ENCODE measurements around the gene OR9A2.

Gene OR9A2

GRCh38 chr7:143005632-143006260 is 21.2 kb downstream of the OR9A2 start:
- no peak for DNase-seq (ENCODE audit: low spot score)
- CTCF ChIA-PET = interaction anchor here (5.4 kb wide), 1 partner anchor 209 kb away, joined by 21 read pairs; no protein-coding TSS in a partner anchor
- TF ChIP-seq CTCF (conservative IDR thresholded peaks at IDR 0.05; ENCODE audit: low read depth) = no peak
- POLR2A ChIA-PET (ENCODE audit: low non-redundant PET) = no interaction called here
- H3K27ac ChIP-seq = no peak overlapping the region

- POLR2A ChIA-PET (ENCODE audit: low non-redundant PET) = no interaction called here
- CTCF ChIA-PET = interaction anchor here (0.5 to 5.4 kb wide), 4 partner anchors 211 to 689 kb away, joined by 3 to 21 read pairs (median 3); no protein-coding TSS in a partner anchor
- DNase-seq (ENCODE audit: low spot score) = peak; percentile 30
- peak; percentile 88 for TF ChIP-seq CTCF (conservative IDR thresholded peaks at IDR 0.05; ENCODE audit: low read depth)
- H3K27ac ChIP-seq = no peak overlapping the region
Measured at GRCh38 chr7:143003393-143004051, 23.4 kb downstream of the OR9A2 start.

GRCh38 chr7:143002898-143003297 is 24.0 kb downstream of the OR9A2 start:
- CTCF ChIA-PET = interaction anchor here (0.5 to 5.4 kb wide), 7 partner anchors 122 to 688 kb away, joined by 3 to 21 read pairs (median 3); partner anchors contain the start of gene EPHB6
- POLR2A ChIA-PET (ENCODE audit: low non-redundant PET) = no interaction called here
- DNase-seq (ENCODE audit: low spot score) = no peak
- TF ChIP-seq CTCF (conservative IDR thresholded peaks at IDR 0.05; ENCODE audit: low read depth) = no peak
- H3K27ac ChIP-seq = no peak overlapping the region

GRCh38 chr7:143002106-143002505 is 24.8 kb downstream of the OR9A2 start:
- CTCF ChIA-PET = interaction anchor here (0.7 to 5.4 kb wide), 4 partner anchors 121 to 353 kb away, joined by 3 to 21 read pairs (median 4); partner anchors contain the start of gene EPHB6

GRCh38 chr7:143000648-143001047 is 26.3 kb downstream of the OR9A2 start:
- CTCF ChIA-PET = no interaction called here
- H3K27ac ChIP-seq = no peak overlapping the region
- POLR2A ChIA-PET (ENCODE audit: low non-redundant PET) = no interaction called here
- TF ChIP-seq CTCF (conservative IDR thresholded peaks at IDR 0.05; ENCODE audit: low read depth) = no peak
- no peak for DNase-seq (ENCODE audit: low spot score)

More at GRCh38 chr7:143002106-143002505, 24.8 kb downstream of the OR9A2 start:
- DNase-seq (ENCODE audit: low spot score) = peak; percentile 16
- peak; percentile 36; the same call in 1 of the 2 replicates for TF ChIP-seq CTCF (conservative IDR thresholded peaks at IDR 0.05; ENCODE audit: low read depth)
- no peak overlapping the region for H3K27ac ChIP-seq
- POLR2A ChIA-PET (ENCODE audit: low non-redundant PET) = no interaction called here

GRCh38 chr7:142999793-143000192 is 27.1 kb downstream of the OR9A2 start:
- no peak overlapping the region for H3K27ac ChIP-seq
- no peak for TF ChIP-seq CTCF (conservative IDR thresholded peaks at IDR 0.05; ENCODE audit: low read depth)
- DNase-seq (ENCODE audit: low spot score) = no peak
- POLR2A ChIA-PET (ENCODE audit: low non-redundant PET) = no interaction called here
- CTCF ChIA-PET = interaction anchor here (0.6 kb wide), 1 partner anchor 101 kb away, joined by 3 read pairs; no protein-coding TSS in a partner anchor

All from RWPE1 (cell line).